HL-60 (cell line): Measurements from ENCODE around the gene TPT1.

Experiments
- DNase-seq, 2 experiments: peaks; one replicate each; pipeline ENCODE4 v3.0.0-alpha.2; 2010 to 2020; ENCODE audit warnings: low read depth in 1 of 2, low spot score in 1 of 2
- H3K27ac ChIP-seq: fragments of 250-450 bp; sonication (Bioruptor Pico); replicated peaks from 2 replicates; pipeline ENCODE4 v1.5.1; 2020; ENCODE audit warnings: mild to moderate bottlenecking, moderate library complexity
- H3K27me3 ChIP-seq: fragments of 250-450 bp; sonication (Bioruptor Pico); 2 replicates; pipeline ENCODE4 v1.5.1; 2021; ENCODE audit warnings: mild to moderate bottlenecking, moderate library complexity; ENCODE audit not compliant: insufficient read depth, poor library complexity, severe bottlenecking
- H3K4me3 ChIP-seq: replicated peaks from 2 replicates; pipeline ENCODE4 v1.5.1; 2011; ENCODE audit warnings: mild to moderate bottlenecking, control low read depth, low read length; ENCODE audit not compliant: insufficient read depth
- CTCF ChIP-seq: IDR thresholded peaks from one replicate; pipeline ENCODE4 v1.5.1; 2011; ENCODE audit warnings: low read length, control low read depth, inconsistent platforms; ENCODE audit not compliant: insufficient read depth
- GABPA ChIP-seq: IDR thresholded peaks from 2 replicates; pipeline ENCODE4 v1.6.1; 2012; ENCODE audit warnings: low read depth
- POLR2AphosphoS5 ChIP-seq: IDR thresholded peaks from 2 replicates; pipeline ENCODE4 v1.6.1; 2012; ENCODE audit warnings: low read depth
- REST ChIP-seq: IDR thresholded peaks from 2 replicates; pipeline ENCODE4 v1.6.1; 2012; ENCODE audit warnings: low read depth; ENCODE audit not compliant: insufficient replicate concordance
- SPI1 ChIP-seq: IDR thresholded peaks from 2 replicates; pipeline ENCODE4 v1.6.1; 2012; ENCODE audit warnings: low read depth, mild to moderate bottlenecking, borderline replicate concordance

The TPT1 gene

GRCh38 chr13:45303026-45303425 is 38.0 kb downstream of the TPT1 start:
- no peak for TF ChIP-seq GABPA
- TF ChIP-seq CTCF = no peak
- no peak for TF ChIP-seq POLR2AphosphoS5
- TF ChIP-seq REST = no peak
- no peak for TF ChIP-seq SPI1
- no peak overlapping the region for H3K27ac ChIP-seq
- no peaks in the 10 kb centered on the region for H3K27me3 ChIP-seq
- DNase-seq = no peak
- H3K4me3 ChIP-seq = no peak overlapping the region

GRCh38 chr13:45302507-45302906 is 38.5 kb downstream of the TPT1 start:
- Histone ChIP-seq H3K27me3 (no peaks in the 10 kb centered on the region), H3K4me3 (no peak overlapping the region), H3K27ac (no peak overlapping the region)
- no peak for TF ChIP-seq GABPA
- TF ChIP-seq POLR2AphosphoS5 = no peak
- TF ChIP-seq REST = no peak
- TF ChIP-seq SPI1 = no peak
- TF ChIP-seq CTCF = no peak
- no peak for DNase-seq

- no peak overlapping the region for H3K27ac ChIP-seq
- no peak for TF ChIP-seq SPI1
- TF ChIP-seq GABPA = no peak
- TF ChIP-seq REST = no peak
- TF ChIP-seq POLR2AphosphoS5 = no peak
- TF ChIP-seq CTCF = no peak
- no peak for DNase-seq
- H3K27me3 ChIP-seq = no peaks in the 10 kb centered on the region
- H3K4me3 ChIP-seq = no peak overlapping the region
Observed at GRCh38 chr13:45301263-45301662, 39.7 kb downstream of the TPT1 start.
